HepG2 (cell line): ENCODE measurements around the gene NUP93. TPM values are rescaled to one million over a fixed set of nuclear protein-coding genes. Genes with fewer than 3 reads are reported as not detected.

Experiments
- CBX5 ChIP-seq: sonication (generic); formaldehyde crosslinking; IDR thresholded peaks from 2 replicates; pipeline ENCODE4 v1.4.0; 2020; ENCODE audit warnings: missing genetic modification reagents, borderline replicate concordance
- CREB1 ChIP-seq, 2 experiments: fragments of 450-650 bp in 1 of 2; IDR thresholded peaks; 2 replicates each; pipeline ENCODE4 v1.6.1; 2016 to 2017; ENCODE audit warnings: control low read depth in 1 of 2, mild to moderate bottlenecking in 1 of 2, missing compliant biosample characterization in 1 of 2, missing genetic modification characterization in 1 of 2
- GTF3A ChIP-seq: sonication (generic); formaldehyde crosslinking; conservative IDR thresholded peaks from 2 replicates; pipeline ENCODE4 v1.4.0; 2020; ENCODE audit warnings: mild to moderate bottlenecking, missing genetic modification reagents
- HNRNPH1 ChIP-seq: fragments of 200-400 bp; formaldehyde crosslinking; optimal IDR thresholded peaks from 2 replicates; pipeline ENCODE3; 2017; ENCODE audit warnings: mild to moderate bottlenecking, low read depth, low read length
- KMT2B ChIP-seq: IDR thresholded peaks from 2 replicates; pipeline ENCODE4 v1.6.1; 2016; ENCODE audit warnings: missing genetic modification reagents, missing compliant biosample characterization
- MED8 ChIP-seq: sonication (generic); formaldehyde crosslinking; IDR thresholded peaks from 2 replicates; pipeline ENCODE4 v1.8.1; 2023; ENCODE audit warnings: mild to moderate bottlenecking, missing genetic modification reagents; ENCODE audit not compliant: insufficient replicate concordance
- MXD4 ChIP-seq: IDR thresholded peaks from 2 replicates; pipeline ENCODE4 v1.6.1; 2016; ENCODE audit warnings: mild to moderate bottlenecking, missing biosample characterization, missing genetic modification reagents
- REST ChIP-seq, 2 experiments: IDR thresholded peaks; 2 replicates each; pipeline ENCODE4 v1.6.1; 2011 to 2012; ENCODE audit warnings: low read length in 2 of 2, borderline replicate concordance in 1 of 2, low read depth in 1 of 2, mild to moderate bottlenecking in 1 of 2, moderate library complexity in 1 of 2
- SALL2 ChIP-seq: sonication (generic); formaldehyde crosslinking; IDR thresholded peaks from 2 replicates; pipeline ENCODE4 v1.8.1; 2023; ENCODE audit warnings: mild to moderate bottlenecking, missing genetic modification reagents, inconsistent platforms
- YEATS2 ChIP-seq: sonication (generic); formaldehyde crosslinking; IDR thresholded peaks from 2 replicates; pipeline ENCODE4 v1.4.0; 2020; ENCODE audit warnings: missing genetic modification reagents, borderline replicate concordance
- ZBTB7A ChIP-seq: sonication (generic); formaldehyde crosslinking; IDR thresholded peaks from 2 replicates; pipeline ENCODE4 v1.8.0; 2022; ENCODE audit warnings: mild to moderate bottlenecking, missing genetic modification reagents
- ZFP36L1 ChIP-seq: sonication (generic); formaldehyde crosslinking; IDR thresholded peaks from 2 replicates; pipeline ENCODE4 v1.8.0; 2022; ENCODE audit warnings: mild to moderate bottlenecking, missing genetic modification reagents, moderate library complexity
- ZNF10 ChIP-seq: sonication (generic); formaldehyde crosslinking; IDR thresholded peaks from 2 replicates; pipeline ENCODE4 v1.4.0; 2020; ENCODE audit warnings: mild to moderate bottlenecking, low read depth, missing genetic modification reagents, borderline replicate concordance
- ZNF121 ChIP-seq: sonication (generic); formaldehyde crosslinking; IDR thresholded peaks from 2 replicates; pipeline ENCODE4 v1.5.0; 2020; ENCODE audit warnings: mild to moderate bottlenecking, missing genetic modification reagents
- ZNF256 ChIP-seq: sonication (generic); formaldehyde crosslinking; conservative IDR thresholded peaks from 2 replicates; pipeline ENCODE4 v1.4.0; 2020; ENCODE audit warnings: missing genetic modification reagents
- ZNF644 ChIP-seq: IDR thresholded peaks from 2 replicates; pipeline ENCODE4 v1.6.1; 2016; ENCODE audit warnings: low read depth
- ZNF646 ChIP-seq: sonication (generic); formaldehyde crosslinking; IDR thresholded peaks from 2 replicates; pipeline ENCODE4 v1.9.0; 2021; ENCODE audit warnings: mild to moderate bottlenecking, missing genetic modification reagents
- ZNF709 ChIP-seq: sonication (generic); formaldehyde crosslinking; IDR thresholded peaks from 2 replicates; pipeline ENCODE4 v1.5.0; 2020; ENCODE audit warnings: mild to moderate bottlenecking, missing genetic modification reagents
- polyA plus RNA-seq, 8 experiments: library from polyadenylated mRNA; depleted of rRNA in 3 of 8; stranded (reverse) in 7 of 8; unstranded in 1 of 8; fragments of >200 nt; fragmentation: Illumina TruSeq in 4 of 8; extraction: Trizol in 4 of 8; gene quantifications; 2 replicates each; pipeline versions ENCODE4 v1.2.1 to v1.2.3, GENCODE V29; 2011 to 2016; ENCODE audit warnings: low read depth in 4 of 8, missing spikeins in 1 of 8, mixed read lengths in 1 of 8; ENCODE audit not compliant: insufficient read depth in 1 of 8
- total RNA-seq, 5 experiments: library from RNA; depleted of rRNA; stranded (reverse); fragments of >200 nt; fragmentation: Illumina TruSeq; extraction: Trizol; gene quantifications; 2 replicates each; pipeline ENCODE4 v1.2.3, GENCODE V29; 2016; ENCODE audit warnings: low read depth in 1 of 5
- TF ChIP-seq, protein P1 (sequence below): sonication (generic); formaldehyde crosslinking; IDR thresholded peaks from 2 replicates; pipeline ENCODE4 v1.8.1; 2023; ENCODE audit warnings: missing genetic modification reagents, mild to moderate bottlenecking, borderline replicate concordance

Gene NUP93
- total and polyA plus RNA-seq, 2 of the 13 experiments (the other 11 are each of a cell fraction or from before 2014, with no cell fraction given) = 58.5 to 140 TPM

DNA sequence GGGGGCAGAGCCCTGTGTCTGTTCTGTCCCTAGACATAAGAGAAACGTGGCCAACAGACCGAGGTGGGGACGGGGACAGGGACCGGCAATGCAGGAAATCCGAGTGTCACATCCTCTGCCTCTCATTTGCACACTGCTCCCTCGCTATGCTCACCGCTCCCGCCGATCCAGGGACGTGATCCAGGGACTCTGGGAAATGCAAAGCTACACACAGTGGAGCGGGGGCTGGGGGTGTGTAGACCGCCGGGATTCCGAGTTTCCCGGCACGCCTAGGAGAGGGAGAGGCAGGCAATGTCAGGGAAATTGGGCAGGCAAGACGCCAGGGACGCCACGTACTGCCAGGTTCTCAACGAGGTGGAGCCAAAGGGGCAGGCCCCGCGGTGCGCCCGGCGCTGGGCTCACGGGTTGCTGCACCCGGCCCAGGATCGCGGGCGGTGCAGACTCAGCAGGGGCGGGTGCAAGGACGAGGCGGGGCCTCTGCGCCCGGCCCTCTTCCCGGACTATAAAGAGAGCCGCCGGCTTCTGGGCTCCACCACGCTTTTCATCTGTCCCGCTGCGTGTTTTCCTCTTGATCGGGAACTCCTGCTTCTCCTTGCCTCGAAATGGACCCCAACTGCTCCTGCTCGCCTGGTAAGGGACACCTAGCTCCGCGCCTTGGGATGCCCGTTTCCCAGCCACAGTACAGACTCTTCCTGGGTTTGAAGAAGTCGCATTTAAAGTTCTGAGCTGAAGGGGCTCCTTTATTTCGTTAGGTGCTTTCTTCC, 47.8 kb upstream of the NUP93 start, which contains the start of gene MT1X (continued):
- peak in 1 of 2 experiments; percentile 20; a peak in 1 of 4 replicates for TF ChIP-seq REST (IDR thresholded peaks at IDR 0.05; ENCODE audit: borderline replicate concordance in 1 of 2, low read depth in 1 of 2, low read length in 2 of 2)
- peak; percentile 83; the same call in 1 of the 2 replicates for TF ChIP-seq MXD4 (CRISPR knock-in tag)
- no peak for TF ChIP-seq GTF3A (CRISPR knock-in tag)
- TF ChIP-seq YEATS2 (CRISPR knock-in tag) = 0 out of 2 replicates have a peak, but pooled peaks have one; percentile 64
- peak; percentile 81; the same call in 1 of the 2 replicates for TF ChIP-seq KMT2B (CRISPR knock-in tag)
- peak; percentile 67; the same call in 1 of the 2 replicates for TF ChIP-seq ZNF256
- no peak; the same call in 1 of the 2 replicates for TF ChIP-seq ZNF709 (CRISPR knock-in tag)
- TF ChIP-seq ZNF121 = peak; percentile 68
- no peak; the same call in 1 of the 2 replicates for TF ChIP-seq CBX5
- no peak for TF ChIP-seq ZNF644 (CRISPR knock-in tag)
- no peak for TF ChIP-seq CREB1 (IDR thresholded peaks at IDR 0.05)
- no peak for TF ChIP-seq CREB1 (CRISPR knock-in tag; IDR thresholded peaks at IDR 0.05)
- TF ChIP-seq, protein P1, sequence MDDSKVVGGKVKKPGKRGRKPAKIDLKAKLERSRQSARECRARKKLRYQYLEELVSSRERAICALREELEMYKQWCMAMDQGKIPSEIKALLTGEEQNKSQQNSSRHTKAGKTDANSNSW (CRISPR knock-in tag) = no peak
- no peak for TF ChIP-seq ZNF646 (CRISPR knock-in tag)
- TF ChIP-seq ZNF10 = no peak
- TF ChIP-seq ZFP36L1 (CRISPR knock-in tag) = 0 out of 2 replicates have a peak, but pooled peaks have one; percentile 23
- no peak for TF ChIP-seq SALL2 (CRISPR knock-in tag)
- no peak for TF ChIP-seq ZBTB7A (CRISPR knock-in tag)
- TF ChIP-seq HNRNPH1 = no peak
- TF ChIP-seq MED8 (CRISPR knock-in tag) = peak; percentile 75
